ENCODE measurements around the gene IFFO2.

GRCh38 chr1:18989896-18990295, 33.4 kb upstream of the IFFO2 start:
- no peak for TF ChIP-seq CTCF (IDR thresholded peaks at IDR 0.05; ENCODE audit: low read length)
- TF ChIP-seq EZH2 (optimal IDR thresholded peaks at IDR 0.05; ENCODE audit: low read depth, low read length) = no peak
- TF ChIP-seq EZH2phosphoT487 (IDR thresholded peaks at IDR 0.05; ENCODE audit: low read length) = no peak

All from MM.1S (cell line).